ENCODE results near the gene KRTAP5-5. TPM values are rescaled to one million over a fixed set of nuclear protein-coding genes. Genes with fewer than 3 reads are reported as not detected.
A peak's percentile ranks its signal among the peaks of the same experiment; 100 is the strongest.
"Not testable (repeated sequence)": the region's sequence is repeated elsewhere in the genome, so short reads cannot be mapped to it uniquely, and the experiment has no call there.

Gene KRTAP5-5
- total and polyA plus RNA-seq, 7 donors: 0.28 to 0.92 TPM; not detected in 5

DNA sequence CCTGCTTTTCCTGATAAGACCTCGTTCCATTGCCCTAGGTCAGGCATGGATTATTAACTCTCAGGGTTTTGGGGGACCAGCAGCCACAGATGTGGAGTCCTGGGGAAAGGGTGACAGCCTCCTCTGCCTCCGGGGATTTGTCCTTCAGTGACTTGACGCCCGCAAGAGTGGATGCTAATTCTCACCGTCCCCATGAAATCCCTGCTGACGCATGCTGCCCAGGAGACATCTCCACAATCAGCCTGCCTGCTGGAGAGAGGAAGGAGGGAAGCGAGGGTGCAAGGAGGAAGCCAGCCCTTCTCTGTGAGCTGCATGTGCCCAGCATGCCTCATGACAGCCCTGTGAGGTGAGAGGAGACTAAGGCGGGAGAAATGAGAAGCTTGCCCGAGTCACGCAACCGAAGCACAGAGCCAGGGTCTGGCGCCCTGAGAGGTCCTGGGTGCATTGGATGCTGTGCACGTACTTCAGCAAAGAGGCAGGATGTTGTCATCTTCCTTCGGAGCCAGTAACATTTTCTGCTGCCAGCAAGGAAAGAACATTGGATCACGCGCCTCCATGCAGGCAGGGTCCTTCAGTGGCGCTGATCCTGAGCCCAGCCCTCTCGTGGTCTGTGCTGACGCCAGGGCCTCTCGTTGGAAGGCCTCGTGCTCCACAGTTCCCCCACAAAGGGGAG lies 40.1 kb downstream of the KRTAP5-5 start:
- intact Hi-C loops (cut with DNase I): no loop called here
- no peaks in the 10 kb centered on the region for H3K36me3 ChIP-seq
- peaks cover 0 to 39% (median 13%) of the 10 kb centered on the region in 3 donors for H3K27me3 ChIP-seq
- no peaks in the 10 kb centered on the region for H3K4me1 ChIP-seq
- 67 to 72% methylated on average over 21 of the region's 21 CpGs for WGBS, 2 donors
- peak; percentile 79 for DNase-seq
- no peak overlapping the region for H3K27ac ChIP-seq
- H3K4me3 ChIP-seq: no peak overlapping the region
- TF ChIP-seq POLR2AphosphoS5 (IDR thresholded peaks at IDR 0.05) (no peak), EP300 (IDR thresholded peaks at IDR 0.05) (no peak), POLR2A (IDR thresholded peaks at IDR 0.05) (no peak)
- TF ChIP-seq, protein P1, sequence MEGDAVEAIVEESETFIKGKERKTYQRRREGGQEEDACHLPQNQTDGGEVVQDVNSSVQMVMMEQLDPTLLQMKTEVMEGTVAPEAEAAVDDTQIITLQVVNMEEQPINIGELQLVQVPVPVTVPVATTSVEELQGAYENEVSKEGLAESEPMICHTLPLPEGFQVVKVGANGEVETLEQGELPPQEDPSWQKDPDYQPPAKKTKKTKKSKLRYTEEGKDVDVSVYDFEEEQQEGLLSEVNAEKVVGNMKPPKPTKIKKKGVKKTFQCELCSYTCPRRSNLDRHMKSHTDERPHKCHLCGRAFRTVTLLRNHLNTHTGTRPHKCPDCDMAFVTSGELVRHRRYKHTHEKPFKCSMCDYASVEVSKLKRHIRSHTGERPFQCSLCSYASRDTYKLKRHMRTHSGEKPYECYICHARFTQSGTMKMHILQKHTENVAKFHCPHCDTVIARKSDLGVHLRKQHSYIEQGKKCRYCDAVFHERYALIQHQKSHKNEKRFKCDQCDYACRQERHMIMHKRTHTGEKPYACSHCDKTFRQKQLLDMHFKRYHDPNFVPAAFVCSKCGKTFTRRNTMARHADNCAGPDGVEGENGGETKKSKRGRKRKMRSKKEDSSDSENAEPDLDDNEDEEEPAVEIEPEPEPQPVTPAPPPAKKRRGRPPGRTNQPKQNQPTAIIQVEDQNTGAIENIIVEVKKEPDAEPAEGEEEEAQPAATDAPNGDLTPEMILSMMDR (IDR thresholded peaks at IDR 0.05): no peak
- H3K9me3 ChIP-seq: no peaks in the 10 kb centered on the region

DNA sequence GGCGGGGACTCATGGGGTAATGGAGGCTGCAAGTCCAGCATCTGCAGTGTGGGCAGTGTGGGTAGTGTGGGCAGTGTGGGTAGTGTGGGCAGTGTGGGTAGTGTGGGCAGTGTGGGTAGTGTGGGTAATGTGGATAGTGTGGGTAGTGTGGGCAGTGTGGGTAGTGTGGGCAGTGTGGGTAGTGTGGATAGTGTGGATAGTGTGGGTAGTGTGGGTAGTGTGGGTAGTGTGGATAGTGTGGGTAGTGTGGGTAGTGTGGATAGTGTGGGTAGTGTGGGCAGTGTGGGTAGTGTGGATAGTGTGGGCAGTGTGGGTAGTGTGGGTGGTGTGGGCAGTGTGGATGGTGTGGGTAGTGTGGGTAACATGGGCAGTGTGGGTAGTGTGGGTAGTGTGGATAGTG lies 40.9 kb downstream of the KRTAP5-5 start:
- peaks cover 0 to 42% (median 17%) of the 10 kb centered on the region in 3 donors for H3K27me3 ChIP-seq
- H3K36me3 ChIP-seq; H3K9me3 ChIP-seq; H3K27ac ChIP-seq; H3K4me1 ChIP-seq; DNase-seq; H3K4me3 ChIP-seq; intact Hi-C loops (cut with DNase I): not testable (repeated sequence)
- WGBS, 2 donors: 97 to 99% methylated on average over 1 of the region's 1 CpG

DNA sequence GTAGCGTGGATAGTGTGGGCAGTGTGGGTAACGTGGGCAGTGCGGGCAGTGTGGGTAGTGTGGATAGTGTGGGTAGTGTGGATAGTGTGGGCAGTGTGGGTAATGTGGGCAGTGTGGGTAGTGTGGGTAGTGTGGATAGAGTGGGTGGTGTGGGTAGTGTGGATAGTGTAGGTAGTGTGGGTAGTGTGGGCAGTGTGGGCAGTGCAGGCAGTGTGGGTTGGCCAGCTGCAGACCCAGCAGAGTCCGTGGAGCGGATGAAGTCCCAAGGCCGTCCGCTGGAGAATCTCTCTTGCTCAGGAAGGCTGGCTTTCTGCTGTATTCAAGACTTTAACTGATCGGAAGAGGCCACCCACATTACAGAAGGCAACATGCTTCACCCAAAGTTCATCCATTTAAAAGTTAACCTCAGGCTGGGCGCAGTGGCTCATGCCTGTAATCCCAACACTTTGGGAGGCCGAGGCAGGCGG lies 41.4 kb downstream of the KRTAP5-5 start:
- Histone ChIP-seq H3K27ac (no peak overlapping the region), H3K36me3 (no peaks in the 10 kb centered on the region), H3K4me1 (no peaks in the 10 kb centered on the region), H3K4me3 (no peak overlapping the region), H3K9me3 (no peaks in the 10 kb centered on the region), H3K27me3 (peaks cover 0 to 43% (median 17%) of the 10 kb centered on the region in 3 donors)
- TF ChIP-seq POLR2A (IDR thresholded peaks at IDR 0.05) (no peak), EP300 (IDR thresholded peaks at IDR 0.05) (no peak), POLR2AphosphoS5 (IDR thresholded peaks at IDR 0.05) (no peak)
- TF ChIP-seq, protein P1 (IDR thresholded peaks at IDR 0.05): no peak
- no peak for DNase-seq
- intact Hi-C loops (cut with DNase I): no loop called here
- WGBS, 2 donors: 79 to 89% methylated on average over 11 of the region's 11 CpGs

DNA sequence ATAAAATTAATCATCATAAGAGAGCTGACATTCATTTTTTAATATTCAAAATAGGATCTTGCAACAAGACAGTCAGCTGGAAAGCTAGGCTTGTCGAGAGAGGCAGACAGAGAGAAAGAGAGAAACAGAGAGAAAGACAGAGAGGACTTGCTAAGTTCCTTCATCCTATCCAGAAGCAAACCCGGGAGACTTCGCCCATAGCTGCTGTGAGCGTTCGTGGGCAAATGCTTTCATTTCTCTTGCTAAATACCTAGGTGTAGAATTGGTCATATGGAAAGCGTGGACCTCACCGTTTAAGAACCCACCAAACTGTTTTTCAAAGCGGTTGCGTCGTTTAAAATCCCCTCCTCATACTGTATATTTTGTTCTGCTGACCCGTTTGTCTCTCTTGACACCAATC lies 42.1 kb downstream of the KRTAP5-5 start:
- intact Hi-C loops (cut with DNase I): no loop called here
- H3K36me3 ChIP-seq: no peaks in the 10 kb centered on the region
- H3K27ac ChIP-seq: no peak overlapping the region
- no peaks in the 10 kb centered on the region for H3K9me3 ChIP-seq
- no peak overlapping the region for H3K4me3 ChIP-seq
- TF ChIP-seq EP300 (IDR thresholded peaks at IDR 0.05) (no peak), POLR2A (IDR thresholded peaks at IDR 0.05) (no peak), POLR2AphosphoS5 (IDR thresholded peaks at IDR 0.05) (no peak)
- TF ChIP-seq, protein P1 (IDR thresholded peaks at IDR 0.05): no peak
- H3K27me3 ChIP-seq: peaks cover 0 to 50% (median 17%) of the 10 kb centered on the region in 3 donors
- H3K4me1 ChIP-seq: no peaks in the 10 kb centered on the region
- WGBS, 2 donors: 63 to 83% methylated on average over 11 of the region's 11 CpGs
- DNase-seq: peak; percentile 9

DNA sequence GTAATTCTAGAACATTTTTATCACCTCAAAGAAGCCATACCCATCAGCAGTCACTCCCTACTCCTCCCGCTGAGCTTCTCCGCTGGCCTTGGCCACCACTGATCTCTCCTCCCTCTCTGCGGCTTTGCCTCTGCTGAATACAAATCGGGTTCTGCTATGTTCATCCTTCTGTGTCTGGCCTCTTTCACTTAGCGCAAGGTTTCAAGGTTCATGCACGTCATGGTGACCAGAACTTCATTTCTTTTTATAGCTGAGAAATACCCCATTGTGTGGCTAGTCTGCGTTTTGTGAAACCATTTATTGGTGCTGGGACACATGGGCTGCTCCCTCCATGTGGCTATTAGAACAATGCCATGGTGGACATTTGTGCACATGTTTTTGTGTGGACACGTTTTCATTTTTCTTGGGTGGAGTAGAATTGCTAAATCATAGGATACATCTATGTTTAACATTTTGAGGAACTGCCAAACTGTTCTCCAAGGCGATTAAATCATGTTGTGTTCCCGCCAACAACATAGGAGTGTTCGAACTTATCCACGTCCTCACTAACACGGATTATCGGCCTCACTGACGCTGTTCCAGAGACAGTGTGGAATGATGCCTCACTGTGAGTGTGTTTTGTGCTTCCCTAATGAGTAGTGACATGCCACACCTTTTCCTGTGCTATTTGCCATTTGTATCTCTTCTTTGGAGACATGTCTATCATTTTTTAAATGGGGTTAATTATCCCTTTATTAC lies 43.2 kb downstream of the KRTAP5-5 start:
- H3K27me3 ChIP-seq: peaks cover 0 to 55% (median 27%) of the 10 kb centered on the region in 3 donors
- H3K9me3 ChIP-seq: no peaks in the 10 kb centered on the region
- no peak overlapping the region for H3K27ac ChIP-seq
- no peak for DNase-seq
- H3K36me3 ChIP-seq: no peaks in the 10 kb centered on the region
- 73 to 86% methylated on average over 15 of the region's 15 CpGs for WGBS, 2 donors
- no peaks in the 10 kb centered on the region for H3K4me1 ChIP-seq
- intact Hi-C loops (cut with DNase I): no loop called here
- TF ChIP-seq POLR2AphosphoS5 (IDR thresholded peaks at IDR 0.05) (no peak), EP300 (IDR thresholded peaks at IDR 0.05) (no peak), POLR2A (IDR thresholded peaks at IDR 0.05) (no peak)
- TF ChIP-seq, protein P1 (IDR thresholded peaks at IDR 0.05): no peak
- no peak overlapping the region for H3K4me3 ChIP-seq

Data from sigmoid colon (tissue), 7 donors.